Gastroesophageal sphincter (tissue), 4 donors: ENCODE results near the gene DQX1. TPM values are rescaled to one million over a fixed set of nuclear protein-coding genes. Genes with fewer than 3 reads are reported as not detected.
A peak's percentile ranks its signal among the peaks of the same experiment; 100 is the strongest.

Experiments
- ATAC-seq: fragments of 150-250 bp; one replicate; pipeline ENCODE4 v1.9.1; 2016; ENCODE audit warnings: mild to moderate bottlenecking, moderate library complexity
- H3K27ac ChIP-seq, 4 donors: fragments of 200-600 bp; sonication (generic) in 3 of 4; 1 replicate in 3 of 4; 2 replicates in 1 of 4; pipeline ENCODE4 v1.5.1; 2016 to 2019
- H3K27me3 ChIP-seq: fragments of 200-600 bp; sonication (generic); one replicate; pipeline ENCODE4 v1.5.1; 2019
- H3K36me3 ChIP-seq, 2 donors: fragments of 200-600 bp; sonication (generic); one replicate each; pipeline ENCODE4 v1.5.1; 2019; ENCODE audit warnings: control low read depth in 1 of 2
- H3K4me1 ChIP-seq, 3 donors: fragments of 200-600 bp; sonication (generic); 1 replicate in 2 of 3; 2 replicates in 1 of 3; pipeline ENCODE4 v1.5.1; 2016 to 2019; ENCODE audit warnings: control low read depth in 2 of 3
- H3K4me3 ChIP-seq, 2 donors: fragments of 200-600 bp; sonication (generic); one replicate each; pipeline ENCODE4 v1.5.1; 2019; ENCODE audit warnings: mild to moderate bottlenecking in 1 of 2, moderate library complexity in 1 of 2
- H3K9me3 ChIP-seq, 3 donors: fragments of 200-600 bp; sonication (generic); one replicate each; pipeline ENCODE4 v1.5.1; 2017 to 2019; ENCODE audit warnings: control low read depth in 2 of 3
- CTCF ChIP-seq, 4 experiments: fragments of 200-600 bp in 2 of 4; fragments of 450-650 bp in 2 of 4; sonication (generic) in 1 of 4; IDR thresholded peaks; one replicate each; pipeline ENCODE4 v1.5.1; 2017 to 2019; ENCODE audit warnings: antibody characterized with exemption in 4 of 4, mild to moderate bottlenecking in 2 of 4, moderate library complexity in 2 of 4
- EP300 ChIP-seq: sonication (generic); formaldehyde crosslinking; IDR thresholded peaks from one replicate; pipeline ENCODE4 v1.6.1; 2017; ENCODE audit warnings: antibody characterized with exemption, mild to moderate bottlenecking
- POLR2A ChIP-seq, 2 donors: fragments of 450-650 bp; IDR thresholded peaks; one replicate each; pipeline ENCODE4 v1.6.1; 2017; ENCODE audit warnings: antibody characterized with exemption in 2 of 2, mild to moderate bottlenecking in 2 of 2, moderate library complexity in 1 of 2
- POLR2AphosphoS5 ChIP-seq: sonication (generic); formaldehyde crosslinking; IDR thresholded peaks from one replicate; pipeline ENCODE4 v1.6.1; 2017; ENCODE audit warnings: antibody characterized with exemption
- WGBS, 2 donors: methylation state at CpG; one replicate each; pipeline ENCODE4 v1.1.5; 2018; ENCODE audit warnings: low coverage in 1 of 2; 5-methylcytosine and 5-hydroxymethylcytosine counted together
- total RNA-seq, 4 donors: library from RNA; depleted of rRNA; stranded (reverse); fragments of >200 nt; gene quantifications; one replicate each; pipeline ENCODE4 v1.1.0, GENCODE V29; 2016

Gene DQX1
- total RNA-seq, 4 donors from 2014 or later: not detected

DNA sequence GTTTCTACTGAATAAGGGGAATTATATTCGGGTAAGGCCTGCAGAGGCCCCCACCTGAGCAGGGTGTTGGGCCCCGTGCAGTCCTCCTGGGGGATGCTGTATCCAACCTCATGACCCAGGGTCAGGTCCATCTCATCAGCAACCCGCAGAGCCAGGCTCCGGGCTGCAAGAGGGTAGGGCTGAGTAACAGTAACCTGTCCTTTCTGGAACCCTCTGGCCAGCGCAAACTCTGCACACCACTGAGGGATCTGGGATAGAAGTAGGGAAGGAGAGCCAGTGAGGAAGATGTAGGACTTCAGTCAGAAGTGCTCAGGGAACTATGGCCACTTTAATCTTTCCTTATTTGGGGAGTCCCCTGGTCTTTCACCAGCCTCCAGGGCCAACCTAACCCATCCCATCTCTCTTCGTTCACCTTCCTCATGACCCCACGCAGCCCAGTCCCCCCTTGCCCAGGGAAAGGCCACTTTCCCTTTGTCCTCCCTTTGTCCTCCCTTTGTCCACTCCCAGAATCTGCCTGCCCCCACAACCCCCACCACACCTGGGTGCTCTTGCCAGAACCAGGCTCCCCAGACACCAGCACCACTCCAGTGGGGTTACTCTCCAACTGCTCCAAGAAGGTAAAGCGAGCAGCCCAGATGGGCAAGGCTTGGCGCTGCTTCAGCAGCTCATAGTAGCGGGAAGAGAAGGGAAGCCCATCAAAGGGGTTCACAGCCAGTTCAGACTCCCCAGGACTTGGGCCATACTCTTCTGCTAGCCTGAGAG is 895 bp downstream of the DQX1 start:
- no peaks in the 10 kb centered on the region for H3K9me3 ChIP-seq
- H3K27ac ChIP-seq: no peak overlapping the region
- H3K4me1 ChIP-seq: peaks cover 2 to 20% (median 6%) of the 10 kb centered on the region in 3 donors
- WGBS, 2 donors: 96% methylated on average over 6 of the region's 10 CpGs; no CpG with 5 or more reads in 1 of the 2 donors
- H3K4me3 ChIP-seq: no peak overlapping the region
- TF ChIP-seq CTCF (IDR thresholded peaks at IDR 0.05) (no peak), POLR2AphosphoS5 (no peak), POLR2A (IDR thresholded peaks at IDR 0.05) (no peak), EP300 (no peak)
- peaks cover 0 to 31% of the 10 kb centered on the region in 2 donors for H3K36me3 ChIP-seq
- peaks cover 14% of the 10 kb centered on the region for H3K27me3 ChIP-seq
- ATAC-seq: no peak

DNA sequence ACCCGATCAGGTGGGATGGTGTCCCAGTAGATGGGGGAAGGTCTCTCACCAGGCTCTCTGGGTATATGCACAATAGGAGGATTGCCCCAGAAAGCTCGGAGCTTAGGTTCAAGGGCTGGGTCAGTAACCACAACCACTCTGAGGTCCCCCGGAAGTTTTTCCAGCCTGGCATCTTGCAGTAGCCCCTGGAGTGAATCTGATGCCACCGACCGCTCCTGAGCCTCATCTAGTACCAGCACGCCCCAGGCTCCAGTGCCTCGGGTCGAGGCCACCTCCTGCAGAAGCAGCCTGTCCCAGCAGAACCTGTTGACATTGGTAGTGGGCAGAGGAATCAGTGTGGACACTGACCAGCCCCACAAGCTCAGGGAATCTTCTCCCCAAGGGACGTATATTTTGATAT is 2.0 kb downstream of the DQX1 start:
- Histone ChIP-seq H3K27ac (no peak overlapping the region), H3K4me3 (no peak overlapping the region), H3K4me1 (peaks cover 2 to 19% (median 6%) of the 10 kb centered on the region in 3 donors), H3K36me3 (peaks cover 0 to 31% of the 10 kb centered on the region in 2 donors), H3K27me3 (peaks cover 25% of the 10 kb centered on the region), H3K9me3 (no peaks in the 10 kb centered on the region)
- no peak for TF ChIP-seq POLR2AphosphoS5
- TF ChIP-seq POLR2A (IDR thresholded peaks at IDR 0.05): no peak
- no peak for TF ChIP-seq CTCF (IDR thresholded peaks at IDR 0.05)
- WGBS, 2 donors: 74 to 85% methylated on average over 2 to 4 of the region's 9 CpGs
- no peak for ATAC-seq

DNA sequence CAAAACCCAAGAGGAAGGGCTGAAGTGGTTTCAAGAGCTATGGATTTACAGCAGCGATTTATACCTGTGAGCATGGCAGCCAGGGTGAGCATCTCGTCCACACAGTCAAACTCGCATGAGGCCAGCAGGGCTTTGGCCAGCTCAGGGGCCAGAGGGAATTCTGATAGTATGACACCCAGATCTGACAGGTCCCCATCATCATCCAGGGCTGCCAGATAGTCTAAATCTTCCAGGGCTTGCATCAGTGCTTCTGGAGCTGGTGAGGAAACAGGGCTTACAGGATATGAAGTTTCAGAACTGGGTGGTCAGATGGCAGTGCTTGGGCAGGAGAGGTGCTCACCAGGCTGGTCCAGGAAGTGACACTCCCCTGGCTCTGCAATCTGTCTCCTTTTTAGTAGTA is 3.5 kb downstream of the DQX1 start:
- Histone ChIP-seq H3K4me1 (peaks cover 0 to 5% (median 0%) of the 10 kb centered on the region in 3 donors), H3K27ac (no peak overlapping the region), H3K9me3 (no peaks in the 10 kb centered on the region), H3K4me3 (no peak overlapping the region), H3K27me3 (peaks cover 40% of the 10 kb centered on the region), H3K36me3 (peaks cover 0 to 22% of the 10 kb centered on the region in 2 donors)
- TF ChIP-seq POLR2A (IDR thresholded peaks at IDR 0.05) (no peak), EP300 (no peak), POLR2AphosphoS5 (no peak), CTCF (IDR thresholded peaks at IDR 0.05) (no peak)
- no peak for ATAC-seq
- 72% methylated on average over 3 of the region's 3 CpGs; no CpG with 5 or more reads in 1 of the 2 donors for WGBS, 2 donors

DNA sequence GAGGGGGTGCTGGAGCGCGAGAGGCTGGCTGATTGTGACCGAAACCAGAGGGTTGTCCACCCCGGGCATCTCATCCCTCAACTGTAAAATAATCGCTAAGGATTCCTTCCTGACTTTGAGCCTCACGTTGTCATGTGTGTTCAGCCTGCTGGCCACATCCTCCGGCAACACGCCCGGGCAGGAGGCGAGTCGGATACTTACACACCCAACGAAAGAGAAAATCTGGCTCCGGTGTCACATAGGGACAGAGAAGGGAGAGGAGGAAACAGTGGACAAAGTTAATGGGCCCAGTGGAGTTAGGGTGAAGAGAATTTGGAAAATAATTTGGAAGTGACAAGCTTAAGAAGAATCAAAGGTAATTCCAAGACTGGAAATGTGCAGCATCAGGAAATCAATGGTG is 9.4 kb downstream of the DQX1 start:
- no peak for TF ChIP-seq EP300
- no peak for TF ChIP-seq CTCF (IDR thresholded peaks at IDR 0.05)
- TF ChIP-seq POLR2A (IDR thresholded peaks at IDR 0.05): no peak
- no peak for TF ChIP-seq POLR2AphosphoS5
- peak overlapping the region in 1 of 2 donors; percentile 43 for H3K4me3 ChIP-seq
- H3K27ac ChIP-seq: no peak overlapping the region
- H3K36me3 ChIP-seq: no peaks in the 10 kb centered on the region
- H3K9me3 ChIP-seq: no peaks in the 10 kb centered on the region
- ATAC-seq: no peak
- 44 to 93% methylated on average over 3 to 9 of the region's 13 CpGs for WGBS, 2 donors
- H3K27me3 ChIP-seq: peaks cover 98% of the 10 kb centered on the region
- H3K4me1 ChIP-seq: peaks cover 0 to 38% (median 29%) of the 10 kb centered on the region in 3 donors
